Keratinocyte (primary cell): ENCODE data around the gene CELA2B. TPM values are rescaled to one million over a fixed set of nuclear protein-coding genes. Genes with fewer than 3 reads are reported as not detected.

Experiments used
- DNase-seq: peaks from one replicate; pipeline ENCODE4 v3.0.0-alpha.2; 2011; ENCODE audit warnings: low read depth, missing footprints, low spot score
- FAIRE-seq: peaks from 2 replicates; lab custom pipeline; 2011; peaks lifted over from hg19 to GRCh38; lab: Jason Lieb, UNC
- H2AFZ ChIP-seq: 2 replicates; pipeline ENCODE4 v1.6.0; 2012; ENCODE audit warnings: low read length, control low read depth, inconsistent platforms; ENCODE audit not compliant: control insufficient read depth
- H3K27ac ChIP-seq: 2 replicates; pipeline ENCODE4 v1.5.1; 2011; ENCODE audit warnings: low read length; ENCODE audit not compliant: control insufficient read depth, insufficient read depth
- H3K27me3 ChIP-seq: 3 replicates; pipeline ENCODE4 v1.6.0; 2011; ENCODE audit warnings: low read length; ENCODE audit not compliant: control insufficient read depth, insufficient read depth; ENCODE audit errors: extremely low read depth
- H3K36me3 ChIP-seq, 2 experiments: 2 replicates in 1 of 2; 3 replicates in 1 of 2; pipeline ENCODE4 v1.5.1; 2011; ENCODE audit warnings: low read length in 2 of 2, mild to moderate bottlenecking in 1 of 2; ENCODE audit not compliant: control insufficient read depth in 2 of 2, insufficient read depth in 2 of 2; ENCODE audit errors: extremely low read depth in 1 of 2
- H3K4me1 ChIP-seq: 3 replicates; pipeline ENCODE4 v1.5.1; 2011; ENCODE audit warnings: low read length; ENCODE audit not compliant: control insufficient read depth, insufficient read depth; ENCODE audit errors: extremely low read depth
- H3K4me2 ChIP-seq: 3 replicates; pipeline ENCODE4 v1.6.0; 2011; ENCODE audit warnings: low read depth, low read length; ENCODE audit not compliant: control insufficient read depth, insufficient read depth; ENCODE audit errors: extremely low read depth
- H3K4me3 ChIP-seq, 3 experiments: fragments of 200-600 bp in 1 of 3; sonication (generic) in 1 of 3; 2 replicates in 2 of 3; 3 replicates in 1 of 3; pipeline ENCODE4 v1.5.1; 2011 to 2016; ENCODE audit warnings: low read length in 3 of 3, mild to moderate bottlenecking in 3 of 3, control low read depth in 2 of 3, inconsistent platforms in 1 of 3, low read depth in 1 of 3, mixed read lengths in 1 of 3, mixed run types in 1 of 3, moderate library complexity in 1 of 3; ENCODE audit not compliant: control insufficient read depth in 2 of 3, insufficient read depth in 2 of 3; ENCODE audit errors: extremely low read depth in 1 of 3
- H3K79me2 ChIP-seq: 2 replicates; pipeline ENCODE4 v1.6.0; 2012; ENCODE audit warnings: low read length; ENCODE audit not compliant: control insufficient read depth, insufficient read depth
- H3K9ac ChIP-seq: 3 replicates; pipeline ENCODE4 v1.6.0; 2011; ENCODE audit warnings: low read length; ENCODE audit not compliant: control insufficient read depth, insufficient read depth; ENCODE audit errors: extremely low read depth
- H3K9me1 ChIP-seq: 3 replicates; pipeline ENCODE4 v1.6.0; 2011; ENCODE audit warnings: low read length; ENCODE audit not compliant: control insufficient read depth, insufficient read depth; ENCODE audit errors: extremely low read depth
- H3K9me3 ChIP-seq: 2 replicates; pipeline ENCODE4 v1.5.1; 2012; ENCODE audit warnings: low read depth, low read length; ENCODE audit not compliant: control insufficient read depth
- H4K20me1 ChIP-seq: 3 replicates; pipeline ENCODE4 v1.6.0; 2011; ENCODE audit warnings: low read length; ENCODE audit not compliant: control insufficient read depth, insufficient read depth; ENCODE audit errors: extremely low read depth
- CTCF ChIP-seq, 3 experiments: IDR thresholded peaks in 1 of 3; conservative IDR thresholded peaks in 1 of 3; optimal IDR thresholded peaks in 1 of 3; 2 replicates in 2 of 3; 3 replicates in 1 of 3; pipeline versions ENCODE3 to v1.5.1; 2011; ENCODE audit warnings: low read length in 3 of 3, mild to moderate bottlenecking in 3 of 3, moderate library complexity in 2 of 3, control low read depth in 1 of 3, inconsistent platforms in 1 of 3; ENCODE audit not compliant: insufficient read depth in 2 of 3; ENCODE audit errors: extremely low read depth in 1 of 3
- EZH2 ChIP-seq: IDR thresholded peaks from one replicate; pipeline ENCODE4 v1.6.1; 2012; ENCODE audit warnings: inconsistent platforms, mild to moderate bottlenecking, low read length, moderate library complexity
- dilution Hi-C: fragments of 300-500 bp; cut with MboI; formaldehyde crosslinking; loops from one replicate; pipeline ENCODE4 v1.7.0; 2020; ENCODE audit warnings: low sequenced_read_pairs; ENCODE audit not compliant: extremely low pct_ligation_motif_present
- polyA plus RNA-seq, 5 experiments: library from polyadenylated mRNA; depleted of rRNA in 3 of 5; stranded (reverse) in 3 of 5; stranded (forward) in 1 of 5; unstranded in 1 of 5; fragments of >200 nt; gene quantifications; 1 replicate in 1 of 5; 2 replicates in 3 of 5; 3 replicates in 1 of 5; pipeline versions ENCODE4 v1.2.1 to v1.2.3, GENCODE V29; 2011 to 2012; ENCODE audit warnings: missing spikeins in 2 of 5, low read depth in 1 of 5, low replicate concordance in 1 of 5

CELA2B gene
- polyA plus RNA-seq, 1 donor (not counting 4 experiments of a cell fraction or from before 2014, with no cell fraction given), result not detected

DNA sequence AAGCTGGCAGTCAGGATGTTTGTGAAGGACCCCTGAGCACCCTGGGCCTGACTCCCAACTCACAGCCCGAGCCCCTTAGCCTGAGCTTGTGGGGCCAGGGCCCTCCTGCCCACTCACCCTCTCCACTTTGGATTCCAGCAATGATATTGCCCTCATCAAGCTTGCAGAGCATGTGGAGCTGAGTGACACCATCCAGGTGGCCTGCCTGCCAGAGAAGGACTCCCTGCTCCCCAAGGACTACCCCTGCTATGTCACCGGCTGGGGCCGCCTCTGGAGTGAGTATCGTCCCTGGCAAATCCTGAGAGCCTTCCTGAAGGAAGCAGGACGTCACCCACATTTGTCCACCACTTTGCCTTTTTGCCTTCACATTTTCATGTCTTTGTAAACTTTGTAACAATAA is 32.6 kb upstream of the CELA2B start:
- TF ChIP-seq EZH2 (no peak), CTCF (optimal IDR thresholded peaks at IDR 0.05 in 1 of 3, IDR thresholded peaks at IDR 0.05 in 1 of 3, conservative IDR thresholded peaks at IDR 0.05 in 1 of 3; ENCODE audit: extremely low read depth in 1 of 3, insufficient read depth in 2 of 3, low read length in 3 of 3) (no peak)
- H3K27ac ChIP-seq, result no peak overlapping the region
- no peak overlapping the region for H3K9ac ChIP-seq
- FAIRE-seq, result no peak
- peaks cover 2% of the 10 kb centered on the region for H3K9me1 ChIP-seq
- no peaks in the 10 kb centered on the region for H3K9me3 ChIP-seq
- no peak overlapping the region for H2AFZ ChIP-seq
- H3K4me1 ChIP-seq, result no peaks in the 10 kb centered on the region
- no peaks in the 10 kb centered on the region for H4K20me1 ChIP-seq
- no peak for DNase-seq
- H3K4me3 ChIP-seq, result no peak overlapping the region
- H3K27me3 ChIP-seq, result peaks cover 5% of the 10 kb centered on the region
- H3K79me2 ChIP-seq, result no peaks in the 10 kb centered on the region
- H3K36me3 ChIP-seq, result no peaks in the 10 kb centered on the region
- dilution Hi-C loops, result no loop called here
- H3K4me2 ChIP-seq, result no peak overlapping the region

DNA sequence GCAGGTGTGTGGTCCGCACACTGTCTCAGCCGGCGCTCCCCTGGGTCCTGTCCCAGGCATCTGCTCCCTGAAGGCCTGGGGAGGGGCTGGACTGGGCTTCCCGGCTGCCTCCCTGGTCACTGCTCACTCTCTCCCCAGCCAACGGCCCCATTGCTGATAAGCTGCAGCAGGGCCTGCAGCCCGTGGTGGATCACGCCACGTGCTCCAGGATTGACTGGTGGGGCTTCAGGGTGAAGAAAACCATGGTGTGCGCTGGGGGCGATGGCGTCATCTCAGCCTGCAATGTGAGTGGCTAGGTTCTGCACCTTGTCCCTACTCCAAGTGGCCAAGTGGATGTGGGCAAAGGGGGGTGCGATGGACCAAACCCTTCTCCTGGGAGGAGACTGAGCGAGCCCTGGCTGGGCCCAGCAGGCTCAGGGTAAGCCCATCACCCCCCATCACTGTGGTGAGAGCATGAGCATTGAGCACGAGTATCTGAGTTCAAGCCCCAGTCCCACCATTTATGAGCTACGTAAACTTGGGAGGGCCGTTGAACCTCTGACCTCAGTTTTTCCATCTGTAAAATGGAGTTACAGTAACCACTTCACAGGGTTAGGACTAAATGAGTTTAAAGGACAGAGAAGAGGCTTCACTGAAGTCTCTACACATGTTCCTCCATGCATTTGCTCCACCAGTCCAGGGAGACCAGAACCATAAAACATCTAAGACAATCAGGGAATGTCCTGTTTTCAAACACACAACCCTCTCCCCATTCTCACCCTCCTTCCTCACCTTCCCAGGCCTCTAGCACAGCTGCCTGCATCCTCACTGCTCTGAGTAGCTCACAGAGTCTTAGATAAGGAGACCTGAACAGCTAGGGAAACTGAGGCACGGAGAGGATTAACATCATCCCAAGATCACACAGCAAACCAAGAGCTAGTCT is 31.2 kb upstream of the CELA2B start:
- Histone ChIP-seq H3K4me3 (no peak overlapping the region), H3K9me1 (peaks cover 2% of the 10 kb centered on the region), H3K27ac (no peak overlapping the region), H3K27me3 (peaks cover 5% of the 10 kb centered on the region), H3K4me1 (no peaks in the 10 kb centered on the region), H3K4me2 (no peak overlapping the region), H3K9ac (no peak overlapping the region), H4K20me1 (no peaks in the 10 kb centered on the region), H3K79me2 (no peaks in the 10 kb centered on the region), H3K9me3 (no peaks in the 10 kb centered on the region), H3K36me3 (no peaks in the 10 kb centered on the region), H2AFZ (no peak overlapping the region)
- dilution Hi-C loops, result no loop called here
- no peak for FAIRE-seq
- TF ChIP-seq CTCF (optimal IDR thresholded peaks at IDR 0.05 in 1 of 3, IDR thresholded peaks at IDR 0.05 in 1 of 3, conservative IDR thresholded peaks at IDR 0.05 in 1 of 3; ENCODE audit: extremely low read depth in 1 of 3, insufficient read depth in 2 of 3, low read length in 3 of 3) (no peak), EZH2 (no peak)
- DNase-seq, result no peak
